Measurements from ENCODE around the gene ANO10.
"Not testable (repeated sequence)": the region's sequence is repeated elsewhere in the genome, so short reads cannot be mapped to it uniquely, and the experiment has no call there.

ANO10 gene

DNA sequence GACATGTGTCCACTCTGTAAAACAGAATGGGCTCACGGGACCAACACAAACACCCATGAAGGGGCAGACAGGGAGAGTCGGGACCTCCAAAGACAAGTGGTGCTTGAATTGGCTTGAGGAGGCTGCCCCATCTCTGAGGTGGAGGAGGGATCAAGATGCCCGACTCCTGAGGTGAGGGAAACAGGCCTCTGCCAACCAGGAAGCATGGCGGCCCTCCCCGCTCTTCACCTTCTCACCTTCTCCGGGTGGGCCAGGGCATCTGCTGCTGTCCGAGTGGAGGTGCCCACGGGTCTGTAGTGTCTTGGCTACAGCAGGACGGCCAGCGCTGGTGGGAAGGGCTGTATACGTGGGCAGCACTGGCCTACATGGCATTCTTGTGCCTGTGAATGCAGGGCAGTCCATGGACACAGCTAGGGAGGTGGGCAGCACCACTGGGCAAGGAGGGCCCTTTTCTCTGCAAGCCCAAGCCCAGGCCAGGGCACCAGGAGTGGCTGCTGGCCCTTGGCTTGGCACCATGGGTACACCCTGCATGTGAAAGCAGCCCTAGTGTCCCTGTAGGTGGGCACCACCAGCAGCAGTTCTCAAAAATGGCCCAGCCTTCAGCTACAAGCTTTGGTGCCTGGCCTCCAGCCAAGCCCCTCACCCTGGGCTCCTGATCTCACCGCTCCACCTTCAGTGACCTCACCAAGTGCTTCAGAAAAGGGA, 256.1 kb downstream of the ANO10 start:
- peaks cover 7% of the 10 kb centered on the region for H3K4me1 Mint-ChIP-seq
- no peak for ATAC-seq
- H3K4me3 Mint-ChIP-seq, result no peak overlapping the region
- H3K27ac Mint-ChIP-seq, result no peak overlapping the region
- H3K27me3 Mint-ChIP-seq, result no peaks in the 10 kb centered on the region
- no peak for DNase-seq
- no peaks in the 10 kb centered on the region for H3K9me3 Mint-ChIP-seq

DNA sequence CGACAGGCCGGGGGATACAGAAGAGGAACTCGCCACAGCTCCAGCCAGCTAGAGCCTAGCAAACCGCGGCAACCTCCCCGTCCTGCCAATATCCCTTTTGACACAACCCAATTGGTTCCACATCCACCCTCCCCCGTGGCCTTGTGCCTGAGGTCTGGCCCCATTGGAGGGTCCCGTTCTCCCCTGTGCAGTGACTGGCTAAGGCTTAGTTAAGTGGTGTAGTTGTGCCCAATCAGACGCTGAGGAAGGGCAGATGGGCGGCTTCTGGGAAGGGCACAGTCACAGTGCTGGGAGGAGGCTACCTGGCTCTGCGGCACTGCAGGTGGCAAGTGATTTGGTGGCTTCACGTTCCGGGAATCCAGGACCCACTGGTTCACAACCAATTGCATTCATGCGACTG, 256.9 kb downstream of the ANO10 start:
- H3K27me3 Mint-ChIP-seq, result no peaks in the 10 kb centered on the region
- no peak for ATAC-seq

DNA sequence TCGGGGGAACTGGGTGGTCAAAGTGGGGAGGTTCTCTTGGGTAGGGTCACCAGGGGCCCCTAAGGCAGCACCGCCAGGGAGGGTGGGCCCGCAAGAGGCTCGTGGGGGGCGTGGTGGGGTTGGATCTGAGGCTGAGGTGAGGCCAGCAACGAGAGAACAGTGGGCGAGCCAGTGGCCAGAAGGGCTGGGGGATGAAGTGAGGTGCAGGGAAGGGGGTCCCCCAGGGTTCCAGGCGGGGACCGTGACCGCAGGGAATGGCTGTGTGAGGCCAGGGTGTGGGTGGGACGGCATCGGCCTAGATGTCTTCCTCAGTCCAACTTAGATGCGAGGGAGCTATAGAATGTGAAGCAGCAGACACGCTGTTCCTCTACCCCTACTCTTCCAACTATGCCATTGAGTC, 257.3 kb downstream of the ANO10 start:
- peaks cover 2% of the 10 kb centered on the region for H3K4me1 Mint-ChIP-seq
- H3K27ac Mint-ChIP-seq, result no peak overlapping the region
- no peak overlapping the region for H3K4me3 Mint-ChIP-seq
- no peaks in the 10 kb centered on the region for H3K9me3 Mint-ChIP-seq
- ATAC-seq (peak; percentile 32), DNase-seq (no peak)
- no peaks in the 10 kb centered on the region for H3K27me3 Mint-ChIP-seq

More for the DNA sequence above, 256.9 kb downstream of the ANO10 start:
- Mint-ChIP-seq H3K27ac (no peak overlapping the region), H3K4me3 (no peak overlapping the region), H3K9me3 (no peaks in the 10 kb centered on the region), H3K4me1 (peaks cover 6% of the 10 kb centered on the region)
- no peak for DNase-seq

DNA sequence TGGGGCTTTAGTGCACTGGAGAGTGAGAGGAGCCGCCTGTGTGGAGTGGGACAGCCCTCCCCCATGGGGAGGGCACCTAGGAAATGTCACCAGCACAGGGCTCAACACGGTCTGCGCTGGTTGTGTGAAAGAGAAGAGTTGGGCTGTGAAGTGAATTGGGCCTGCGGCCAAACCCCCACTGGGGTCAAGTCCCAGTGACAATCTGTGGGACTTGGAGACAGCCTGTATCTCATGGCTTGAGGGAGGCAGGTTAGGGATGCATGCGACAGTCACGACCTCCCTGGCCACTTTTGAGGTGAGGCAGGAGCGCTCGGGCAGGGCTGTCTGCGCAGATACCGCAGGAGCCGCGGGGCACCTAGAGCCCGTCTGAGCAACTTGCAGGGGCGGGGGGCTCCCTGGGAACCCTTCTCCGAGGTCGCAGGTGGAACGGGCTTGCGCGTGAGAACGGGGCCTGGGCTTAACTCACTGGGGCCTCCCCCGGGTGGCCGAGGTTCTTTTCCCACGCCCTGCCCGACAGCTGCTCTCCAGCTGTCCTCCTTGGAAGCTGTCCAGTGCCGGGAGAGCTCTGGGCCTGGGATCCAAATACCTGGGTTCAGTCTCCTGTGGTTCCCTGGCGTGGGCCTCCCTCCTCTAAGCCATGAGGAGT, 258.1 kb downstream of the ANO10 start:
- Mint-ChIP-seq H3K27me3 (no peaks in the 10 kb centered on the region), H3K27ac (no peak overlapping the region), H3K4me3 (no peak overlapping the region), H3K4me1 (no peaks in the 10 kb centered on the region), H3K9me3 (no peaks in the 10 kb centered on the region)
- DNase-seq (no peak), ATAC-seq (no peak)

DNA sequence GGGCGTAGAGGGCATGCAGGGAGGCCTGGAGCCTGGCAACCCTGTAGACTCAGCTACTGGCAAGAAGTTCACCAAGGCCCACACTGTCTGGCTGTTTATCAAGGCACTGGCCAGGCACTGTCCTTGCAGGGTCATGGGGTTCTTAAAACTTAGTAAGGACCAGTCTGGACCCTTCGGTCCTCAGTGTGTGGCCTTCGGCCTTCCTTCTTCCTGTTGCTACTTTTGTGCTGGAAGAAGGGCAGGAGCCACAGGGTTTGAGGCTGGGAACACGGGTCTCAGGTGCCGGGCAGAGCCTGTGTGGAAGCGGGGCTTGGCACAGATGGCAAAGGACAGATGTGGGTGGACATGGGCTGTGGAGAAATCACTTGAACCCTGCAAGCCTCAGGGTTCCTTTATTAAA, 258.9 kb downstream of the ANO10 start:
- DNase-seq, result no peak
- H3K27me3 Mint-ChIP-seq, result no peaks in the 10 kb centered on the region
- H3K27ac Mint-ChIP-seq, result no peak overlapping the region
- ATAC-seq, result no peak
- no peaks in the 10 kb centered on the region for H3K4me1 Mint-ChIP-seq
- no peak overlapping the region for H3K4me3 Mint-ChIP-seq
- peaks cover 0 to under 1% of the 10 kb centered on the region in 2 donors for H3K9me3 Mint-ChIP-seq

DNA sequence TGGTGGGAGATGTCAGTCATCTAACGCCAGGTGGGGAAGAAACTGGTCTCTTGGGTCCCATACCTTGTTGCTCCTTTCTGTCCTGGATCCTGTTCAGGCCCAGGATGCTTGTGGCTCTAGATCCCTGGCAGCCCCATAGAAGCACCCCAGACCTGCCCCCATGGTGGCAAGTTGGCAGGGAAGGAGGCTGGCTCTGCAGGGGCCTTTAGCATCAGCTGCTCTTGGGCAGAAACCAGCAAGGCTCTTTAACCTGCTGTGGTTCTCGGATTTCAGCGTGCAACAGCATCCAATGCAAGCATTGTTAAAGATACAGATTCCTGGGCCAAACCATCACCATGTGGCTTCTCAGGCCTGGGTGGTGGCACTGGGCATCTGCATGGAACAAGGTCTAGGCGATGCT, 259.6 kb downstream of the ANO10 start:
- no peaks in the 10 kb centered on the region for H3K4me1 Mint-ChIP-seq
- no peak for ATAC-seq
- H3K9me3 Mint-ChIP-seq, result peaks cover 6 to 8% of the 10 kb centered on the region in 2 donors
- H3K4me3 Mint-ChIP-seq, result no peak overlapping the region
- no peak for DNase-seq
- no peak overlapping the region for H3K27ac Mint-ChIP-seq
- no peaks in the 10 kb centered on the region for H3K27me3 Mint-ChIP-seq

DNA sequence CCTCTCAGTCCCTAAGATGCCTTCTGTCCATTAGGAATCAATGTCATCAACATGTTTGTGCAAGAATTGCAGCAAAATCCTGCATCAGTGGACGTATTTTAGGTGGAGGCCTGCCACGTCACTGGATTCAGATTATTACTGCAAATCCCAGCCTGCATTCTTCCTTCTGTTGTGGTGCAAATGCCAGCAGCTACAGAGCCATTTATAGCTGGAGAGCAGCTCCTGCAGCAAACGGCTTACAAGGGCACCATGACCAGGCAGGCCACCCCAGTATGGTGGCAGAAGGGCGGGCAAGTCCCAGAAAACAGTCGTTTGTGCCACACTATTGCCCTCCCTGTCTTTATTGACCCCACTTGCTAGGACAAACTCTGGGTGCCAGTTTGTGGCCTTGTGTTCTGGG, 260.7 kb downstream of the ANO10 start:
- DNase-seq (no peak), ATAC-seq (no peak)
- Mint-ChIP-seq H3K4me1 (no peaks in the 10 kb centered on the region), H3K27ac (no peak overlapping the region), H3K4me3 (no peak overlapping the region), H3K27me3 (no peaks in the 10 kb centered on the region), H3K9me3 (peaks cover 12 to 13% of the 10 kb centered on the region in 2 donors)

DNA sequence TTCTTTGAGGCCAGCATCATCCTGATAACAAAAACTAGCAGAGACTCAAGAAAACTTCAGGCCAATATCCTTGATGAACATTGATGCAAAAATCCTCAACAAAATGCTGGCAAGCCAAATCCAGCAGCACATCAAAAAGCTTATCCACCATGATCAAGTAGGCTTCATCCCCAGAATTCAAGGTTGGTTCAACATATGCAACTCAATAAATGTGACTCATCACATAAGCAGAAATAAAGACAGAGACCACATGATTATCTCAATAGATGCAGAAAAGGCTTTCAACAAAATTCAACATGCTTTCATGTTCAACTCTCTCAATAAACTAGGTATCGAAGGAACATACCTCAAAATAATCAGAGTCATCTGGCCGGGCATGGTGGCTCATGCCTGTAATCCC, 265.8 kb downstream of the ANO10 start:
- H3K9me3 Mint-ChIP-seq, result peaks cover 58 to 60% of the 10 kb centered on the region in 2 donors

DNA sequence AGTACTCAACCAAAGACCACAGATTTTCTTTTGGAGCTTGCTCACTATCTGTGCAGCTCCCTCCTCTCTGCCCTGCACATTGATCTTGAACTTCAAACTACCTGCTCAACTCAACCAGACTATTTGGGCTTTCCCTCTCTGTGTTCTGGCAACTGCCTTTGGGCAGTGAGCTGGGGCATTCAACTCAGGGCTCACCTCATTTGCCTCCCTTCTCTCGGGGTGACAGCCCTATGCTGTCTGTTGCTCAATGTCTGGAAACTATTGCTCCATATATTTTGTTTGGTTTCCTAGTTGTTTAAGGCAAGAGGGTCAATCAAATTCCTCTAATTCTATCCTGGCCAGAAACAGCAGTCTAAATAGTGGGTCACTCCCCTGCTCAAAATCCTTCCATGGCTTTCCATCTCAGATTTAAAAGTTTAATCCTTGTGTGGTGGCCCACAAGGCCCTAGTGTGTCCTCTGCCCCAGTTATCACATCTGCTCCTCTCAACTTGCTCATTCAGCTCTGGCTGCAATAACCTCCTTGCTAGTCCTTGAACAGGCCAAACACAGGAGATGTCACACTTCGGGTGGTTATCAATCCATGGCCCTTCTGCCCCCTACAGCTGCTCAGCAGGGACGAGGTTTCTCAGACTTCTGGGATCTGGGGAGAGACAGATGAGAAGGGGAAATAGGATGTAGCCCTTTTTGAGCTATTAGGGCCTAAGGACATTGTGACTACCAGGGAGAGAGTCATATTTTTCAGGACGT, 267.7 kb downstream of the ANO10 start:
- Mint-ChIP-seq H3K27ac (peak overlapping the region in 1 of 2 donors; percentile 61), H3K9me3 (peaks cover 58 to 62% of the 10 kb centered on the region in 2 donors), H3K27me3 (no peaks in the 10 kb centered on the region), H3K4me3 (no peak overlapping the region), H3K4me1 (peaks cover 17% of the 10 kb centered on the region)
- no peak for DNase-seq
- ATAC-seq, result no peak

More for the DNA sequence above, 265.8 kb downstream of the ANO10 start:
- H3K27me3 Mint-ChIP-seq, H3K4me3 Mint-ChIP-seq, DNase-seq, ATAC-seq: not testable (repeated sequence)
- Mint-ChIP-seq H3K4me1 (peaks cover 12% of the 10 kb centered on the region), H3K27ac (peak overlapping the region in 1 of 2 donors; percentile 68)

DNA sequence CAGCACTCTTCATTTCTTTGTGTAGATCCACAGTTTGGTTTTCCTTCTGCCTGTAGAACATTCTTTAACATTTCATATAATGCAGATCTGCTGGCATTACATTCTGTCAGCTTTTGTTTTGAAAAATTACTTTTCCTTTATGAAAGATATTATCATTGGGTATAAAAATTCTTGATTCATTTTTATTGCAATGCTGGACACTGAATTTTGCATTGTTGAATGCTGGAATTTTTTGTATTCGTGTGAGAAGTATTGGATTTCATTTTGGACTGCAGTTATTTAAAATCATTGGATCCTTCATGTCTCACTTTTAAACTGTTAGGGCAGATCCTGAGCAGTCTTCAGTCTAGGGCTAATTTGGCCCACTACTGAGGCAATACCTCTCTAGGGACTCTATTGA, 268.4 kb downstream of the ANO10 start:
- no peak overlapping the region for H3K4me3 Mint-ChIP-seq
- H3K4me1 Mint-ChIP-seq, result peaks cover 24% of the 10 kb centered on the region
- H3K27me3 Mint-ChIP-seq, result no peaks in the 10 kb centered on the region
- H3K9me3 Mint-ChIP-seq, result peaks cover 58 to 62% of the 10 kb centered on the region in 2 donors
- DNase-seq (no peak), ATAC-seq (no peak)
- no peak overlapping the region for H3K27ac Mint-ChIP-seq

DNA sequence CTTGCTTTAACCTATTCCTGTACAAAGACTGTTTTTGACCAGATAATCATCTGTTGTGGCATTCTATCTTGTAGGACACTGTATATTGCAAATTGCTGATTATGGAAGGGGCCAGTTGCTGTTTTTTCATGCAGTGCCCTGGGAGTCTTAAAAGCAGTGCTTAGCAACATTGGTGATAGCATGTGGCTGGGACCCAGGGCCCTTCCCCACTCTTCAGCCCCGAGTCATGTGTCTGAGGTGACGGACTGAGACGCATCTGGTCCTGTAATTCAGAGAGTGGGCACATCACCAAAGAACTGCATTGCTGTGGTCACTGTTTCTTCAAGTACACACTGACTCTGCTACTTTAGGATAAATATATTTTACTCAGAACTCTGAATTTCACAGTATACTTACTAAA, 272.1 kb downstream of the ANO10 start:
- ATAC-seq, result no peak
- no peaks in the 10 kb centered on the region for H3K27me3 Mint-ChIP-seq
- H3K9me3 Mint-ChIP-seq, result peaks cover 35% of the 10 kb centered on the region in 2 donors
- H3K27ac Mint-ChIP-seq, result no peak overlapping the region
- DNase-seq, result no peak
- H3K4me1 Mint-ChIP-seq, result peaks cover 61% of the 10 kb centered on the region
- H3K4me3 Mint-ChIP-seq, result no peak overlapping the region

DNA sequence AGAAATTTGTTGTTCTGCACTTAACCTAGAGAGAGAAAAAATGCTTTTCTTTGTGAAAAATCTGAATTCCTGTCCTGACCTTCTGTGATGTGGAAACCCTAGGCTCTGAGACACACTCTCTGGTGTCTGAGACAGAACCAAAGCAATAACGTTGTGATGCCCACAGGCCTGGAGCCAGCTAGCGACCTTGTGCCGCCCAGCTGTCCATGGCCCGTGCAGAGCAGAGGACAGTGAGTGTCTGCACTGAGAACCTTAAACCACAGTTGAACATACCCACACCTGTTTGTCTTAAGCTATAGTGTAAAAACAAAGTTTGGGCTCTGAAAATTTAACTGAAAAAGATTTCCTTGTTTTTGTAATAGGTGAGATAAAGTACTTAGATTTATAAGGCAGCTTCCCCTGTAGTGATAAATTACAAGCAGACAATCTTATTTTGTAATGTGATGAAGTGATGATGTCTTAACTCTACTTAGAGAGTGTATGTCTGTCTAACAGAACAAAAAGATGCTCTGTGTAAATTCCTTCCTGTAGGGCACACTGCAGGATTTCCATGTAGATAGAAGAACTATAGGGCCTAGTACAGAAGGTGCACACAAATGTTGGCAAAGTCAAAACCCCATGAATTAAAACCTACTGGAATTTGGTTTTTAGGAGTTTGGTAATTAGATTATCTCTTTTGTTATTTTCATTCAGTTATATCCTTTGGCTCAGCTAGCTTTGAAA, 272.8 kb downstream of the ANO10 start:
- no peak for ATAC-seq
- no peak for DNase-seq
- peak overlapping the region in 1 of 2 donors; percentile 81 for H3K27ac Mint-ChIP-seq
- no peak overlapping the region for H3K4me3 Mint-ChIP-seq
- H3K4me1 Mint-ChIP-seq, result peaks cover 68% of the 10 kb centered on the region
- no peaks in the 10 kb centered on the region for H3K27me3 Mint-ChIP-seq
- H3K9me3 Mint-ChIP-seq, result peaks cover 28% of the 10 kb centered on the region in 2 donors

DNA sequence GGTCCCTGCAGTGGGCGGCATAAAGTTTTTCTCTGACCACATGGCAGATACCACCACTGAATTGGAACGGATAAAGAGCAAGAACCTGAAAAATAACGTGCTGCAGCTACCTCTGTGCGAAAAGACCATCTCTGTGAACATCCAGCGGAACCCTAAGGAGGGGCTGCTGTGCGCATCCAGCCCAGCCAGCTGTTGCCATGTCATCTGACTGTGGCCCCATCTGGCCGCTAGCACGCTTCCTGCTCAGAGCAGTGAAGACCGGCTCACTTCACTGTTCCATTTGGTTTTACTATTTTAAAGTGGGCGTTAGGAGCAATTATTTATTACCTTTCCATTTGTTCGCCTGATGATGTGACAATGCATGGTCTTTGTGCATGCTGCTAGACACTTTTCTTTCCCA, 273.5 kb downstream of the ANO10 start:
- Mint-ChIP-seq H3K27ac (no peak overlapping the region), H3K4me3 (no peak overlapping the region), H3K27me3 (no peaks in the 10 kb centered on the region), H3K4me1 (peaks cover 74% of the 10 kb centered on the region), H3K9me3 (peaks cover 22% of the 10 kb centered on the region in 2 donors)
- DNase-seq, result peak in 1 of 2 donors; percentile 6
- ATAC-seq, result no peak

DNA sequence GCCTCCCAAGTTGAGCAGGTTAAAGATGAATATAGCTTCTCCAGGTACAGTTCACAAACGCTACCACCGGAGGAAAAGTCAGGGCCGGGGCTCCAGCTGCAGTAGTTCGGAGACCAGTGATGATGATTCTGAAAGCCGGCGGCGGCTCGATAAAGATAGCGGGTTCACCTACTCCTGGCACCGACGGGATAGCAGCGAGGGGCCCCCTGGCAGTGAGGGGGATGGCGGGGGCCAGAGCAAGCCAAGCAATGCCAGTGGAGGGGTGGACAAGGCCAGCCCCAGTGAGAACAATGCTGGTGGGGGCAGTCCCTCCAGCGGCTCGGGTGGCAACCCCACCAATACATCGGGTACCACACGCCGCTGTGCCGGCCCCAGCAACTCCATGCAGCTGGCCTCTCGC, 274.0 kb downstream of the ANO10 start:
- Mint-ChIP-seq H3K27ac (peak overlapping the region; percentile 88 to 97), H3K27me3 (no peaks in the 10 kb centered on the region), H3K4me1 (peaks cover 80% of the 10 kb centered on the region), H3K4me3 (peak overlapping the region; percentile 67 to 76), H3K9me3 (peaks cover 17 to 19% of the 10 kb centered on the region in 2 donors)
- DNase-seq (peak in 1 of 2 donors; percentile 8), ATAC-seq (no peak)

DNA sequence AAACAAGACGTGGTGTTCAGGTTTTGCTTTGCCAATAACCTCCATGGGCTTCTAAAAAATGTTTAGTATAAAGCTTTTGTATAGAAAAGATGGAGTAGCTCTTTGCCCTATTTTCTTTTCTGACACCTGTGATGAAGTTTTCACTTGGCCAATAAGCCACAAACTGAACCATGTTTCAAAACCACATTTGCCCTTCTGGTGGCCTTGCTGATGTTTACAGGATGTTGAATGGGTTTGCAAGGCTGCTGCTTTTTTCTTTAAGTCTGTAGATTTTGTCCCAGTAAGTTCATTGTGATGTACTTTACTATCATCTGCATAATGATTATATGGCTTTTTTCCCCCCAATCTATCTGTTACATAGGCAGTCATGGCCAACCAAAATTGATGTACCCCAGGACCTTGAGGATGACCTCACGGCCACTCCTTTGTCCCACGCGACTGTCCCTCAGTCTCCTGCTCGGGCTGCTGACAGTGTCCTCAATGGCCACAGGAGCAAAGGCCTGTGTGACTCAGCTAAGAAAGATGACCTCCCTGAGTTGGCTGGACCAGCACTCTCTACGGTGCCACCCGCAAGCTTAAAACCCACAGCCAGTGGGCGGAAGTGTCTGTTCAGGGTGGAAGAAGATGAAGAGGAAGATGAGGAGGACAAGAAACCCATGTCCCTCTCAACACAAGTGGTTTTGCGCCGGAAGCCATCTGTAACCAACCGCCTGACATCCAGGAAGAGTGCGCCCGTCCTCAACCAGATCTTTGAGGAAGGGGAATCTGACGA, 274.6 kb downstream of the ANO10 start:
- H3K4me3 Mint-ChIP-seq, result peak overlapping the region; percentile 67 to 76
- no peaks in the 10 kb centered on the region for H3K27me3 Mint-ChIP-seq
- peaks cover 11 to 13% of the 10 kb centered on the region in 2 donors for H3K9me3 Mint-ChIP-seq
- H3K4me1 Mint-ChIP-seq, result peaks cover 86% of the 10 kb centered on the region
- peak; percentile 78 for ATAC-seq
- peak overlapping the region; percentile 88 to 97 for H3K27ac Mint-ChIP-seq
- DNase-seq, result peak; percentile 50 to 69

Measured in stimulated activated naive CD8-positive, alpha-beta T cell treated with anti-CD3 and anti-CD28 coated beads, Interleukin-15, amount 100 ng/mL, for 72 hours (primary cell).